PFSK-1 (cell line): ENCODE data around the gene MAOB.

ENCODE experiments used
- FOXP2 ChIP-seq: optimal IDR thresholded peaks from 2 replicates; pipeline ENCODE3; 2011; ENCODE audit warnings: borderline replicate concordance, control low read depth, inconsistent platforms; ENCODE audit not compliant: insufficient read depth; ENCODE audit errors: extremely low read length, extremely low read depth
- POLR2AphosphoS5 ChIP-seq: IDR thresholded peaks from 2 replicates; pipeline ENCODE4 v1.6.1; 2012; ENCODE audit warnings: low read depth, mild to moderate bottlenecking, control low read depth, low read length, moderate library complexity
- SIN3A ChIP-seq: IDR thresholded peaks from 2 replicates; pipeline ENCODE4 v1.6.1; 2012; ENCODE audit warnings: mild to moderate bottlenecking, low read length, moderate library complexity, borderline replicate concordance; ENCODE audit not compliant: insufficient read depth
- TAF1 ChIP-seq: IDR thresholded peaks from 2 replicates; pipeline ENCODE4 v1.6.1; 2012; ENCODE audit warnings: low read length, control low read depth, borderline replicate concordance; ENCODE audit not compliant: insufficient read depth
- TF ChIP-seq, protein P1 (sequence below), 2 experiments: IDR thresholded peaks; 2 replicates each; pipeline versions ENCODE4 v1.6.1 to v1.8.0; 2011 to 2012; ENCODE audit warnings: low read depth in 2 of 2, low read length in 2 of 2, control low read depth in 1 of 2, inconsistent platforms in 1 of 2, mild to moderate bottlenecking in 1 of 2, moderate library complexity in 1 of 2; ENCODE audit not compliant: insufficient read depth in 1 of 2

DNA sequence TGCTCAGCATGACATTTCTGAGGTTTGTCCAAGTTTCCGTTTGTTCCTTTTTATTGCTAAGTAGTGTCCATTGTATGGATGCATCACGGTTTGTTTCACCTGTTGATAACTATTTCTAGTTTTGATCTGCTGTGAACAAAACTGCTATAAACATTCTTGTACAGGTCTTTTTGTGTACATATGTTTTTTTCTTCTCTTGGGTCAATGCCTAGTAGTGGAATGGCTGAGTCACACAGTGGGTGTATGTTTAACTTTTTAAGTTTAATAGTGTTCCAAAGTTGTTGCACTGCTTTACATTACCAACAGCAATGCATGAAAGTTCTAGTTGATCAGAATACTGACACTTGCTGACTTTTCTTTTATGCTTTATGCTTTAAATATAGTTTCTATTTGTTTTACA lies 76.7 kb downstream of the MAOB start:
- TF ChIP-seq, protein P1, sequence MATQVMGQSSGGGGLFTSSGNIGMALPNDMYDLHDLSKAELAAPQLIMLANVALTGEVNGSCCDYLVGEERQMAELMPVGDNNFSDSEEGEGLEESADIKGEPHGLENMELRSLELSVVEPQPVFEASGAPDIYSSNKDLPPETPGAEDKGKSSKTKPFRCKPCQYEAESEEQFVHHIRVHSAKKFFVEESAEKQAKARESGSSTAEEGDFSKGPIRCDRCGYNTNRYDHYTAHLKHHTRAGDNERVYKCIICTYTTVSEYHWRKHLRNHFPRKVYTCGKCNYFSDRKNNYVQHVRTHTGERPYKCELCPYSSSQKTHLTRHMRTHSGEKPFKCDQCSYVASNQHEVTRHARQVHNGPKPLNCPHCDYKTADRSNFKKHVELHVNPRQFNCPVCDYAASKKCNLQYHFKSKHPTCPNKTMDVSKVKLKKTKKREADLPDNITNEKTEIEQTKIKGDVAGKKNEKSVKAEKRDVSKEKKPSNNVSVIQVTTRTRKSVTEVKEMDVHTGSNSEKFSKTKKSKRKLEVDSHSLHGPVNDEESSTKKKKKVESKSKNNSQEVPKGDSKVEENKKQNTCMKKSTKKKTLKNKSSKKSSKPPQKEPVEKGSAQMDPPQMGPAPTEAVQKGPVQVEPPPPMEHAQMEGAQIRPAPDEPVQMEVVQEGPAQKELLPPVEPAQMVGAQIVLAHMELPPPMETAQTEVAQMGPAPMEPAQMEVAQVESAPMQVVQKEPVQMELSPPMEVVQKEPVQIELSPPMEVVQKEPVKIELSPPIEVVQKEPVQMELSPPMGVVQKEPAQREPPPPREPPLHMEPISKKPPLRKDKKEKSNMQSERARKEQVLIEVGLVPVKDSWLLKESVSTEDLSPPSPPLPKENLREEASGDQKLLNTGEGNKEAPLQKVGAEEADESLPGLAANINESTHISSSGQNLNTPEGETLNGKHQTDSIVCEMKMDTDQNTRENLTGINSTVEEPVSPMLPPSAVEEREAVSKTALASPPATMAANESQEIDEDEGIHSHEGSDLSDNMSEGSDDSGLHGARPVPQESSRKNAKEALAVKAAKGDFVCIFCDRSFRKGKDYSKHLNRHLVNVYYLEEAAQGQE (IDR thresholded peaks at IDR 0.05; ENCODE audit: insufficient read depth in 1 of 2, low read depth in 2 of 2, low read length in 2 of 2), result no peak
- no peak for TF ChIP-seq POLR2AphosphoS5
- TF ChIP-seq TAF1, result no peak
- TF ChIP-seq FOXP2, result no peak
- no peak for TF ChIP-seq SIN3A
